GM19238 (cell line): ENCODE results near the gene GLTPD2.

Experiments
- DNase-seq: peaks from one replicate; pipeline ENCODE4 v3.0.0; 2011; ENCODE audit warnings: low spot score; ENCODE audit not compliant: insufficient read length

The GLTPD2 gene

GRCh38 chr17:4788807-4789700 is at the start of gene GLTPD2:
Gene GLTPD2 (plus strand): TSS chr17:4788964. CDS start chr17:4789012, 48 bp downstream.
- no peak for DNase-seq

GRCh38 chr17:4739122-4740024 is 49.4 kb upstream of the GLTPD2 start, which contains the start of the genes CXCL16 and ZMYND15:
Gene CXCL16 (minus strand): TSS chr17:4739928. CDS start chr17:4739339, 589 bp downstream.
Gene ZMYND15 (plus strand): TSS chr17:4739833. CDS start chr17:4740549, 716 bp downstream.
- DNase-seq, result peak; percentile 81

GRCh38 chr17:4740025-4740351 is 48.8 kb upstream of the GLTPD2 start:
- DNase-seq, result no peak

GRCh38 chr17:4740584-4740983 is 48.2 kb upstream of the GLTPD2 start:
- DNase-seq, result no peak

GRCh38 chr17:4741544-4741943 is 47.2 kb upstream of the GLTPD2 start:
- no peak for DNase-seq

- DNase-seq, result no peak
These were observed 46.6 kb upstream of the GLTPD2 start for GRCh38 chr17:4742133-4742532.

GRCh38 chr17:4742629-4743028 is 46.1 kb upstream of the GLTPD2 start:
- DNase-seq, result no peak

- no peak for DNase-seq
These were observed 45.5 kb upstream of the GLTPD2 start for GRCh38 chr17:4743216-4743615.

GRCh38 chr17:4743898-4744297 is 44.9 kb upstream of the GLTPD2 start:
- no peak for DNase-seq

- DNase-seq, result no peak
These were observed 43.5 kb upstream of the GLTPD2 start for GRCh38 chr17:4744999-4745969.

GRCh38 chr17:4747847-4748246 is 40.9 kb upstream of the GLTPD2 start:
- DNase-seq, result no peak

- DNase-seq, result no peak
These were observed 40.1 kb upstream of the GLTPD2 start for GRCh38 chr17:4748686-4749085.

GRCh38 chr17:4750606-4751005 is 38.2 kb upstream of the GLTPD2 start:
- no peak for DNase-seq

- DNase-seq, result no peak
These were observed 36.8 kb upstream of the GLTPD2 start for GRCh38 chr17:4751932-4752331.

GRCh38 chr17:4753392-4753791 is 35.4 kb upstream of the GLTPD2 start:
- no peak for DNase-seq

- no peak for DNase-seq
These were observed 29.0 kb upstream of the GLTPD2 start for GRCh38 chr17:4759776-4760236.

- DNase-seq, result no peak
These were observed 24.2 kb upstream of the GLTPD2 start for GRCh38 chr17:4764595-4764994.

- no peak for DNase-seq
These were observed 22.6 kb upstream of the GLTPD2 start for GRCh38 chr17:4766201-4766600.

- no peak for DNase-seq
These were observed 22.0 kb upstream of the GLTPD2 start for GRCh38 chr17:4766723-4767122.

- DNase-seq, result no peak
These were observed 20.5 kb upstream of the GLTPD2 start for GRCh38 chr17:4768298-4768697.

GRCh38 chr17:4769628-4770027 is 19.1 kb upstream of the GLTPD2 start:
- DNase-seq, result no peak
